Endothelial cell of umbilical vein (primary cell): ENCODE data around the gene DOCK4. TPM values are rescaled to one million over a fixed set of nuclear protein-coding genes. Genes with fewer than 3 reads are reported as not detected.

ENCODE experiments used
- BruUV-seq: library from RNA; stranded (reverse); fragments of 400-500 nt; replicated peaks from 2 replicates; lab custom pipeline; 2021; lab: Mats Ljungman, UMichigan
- CTCF ChIA-PET: fragments of 300-600, 350-600 bp; sonication (Branson Sonifier 250); formaldehyde crosslinking; loops from one replicate; lab custom pipeline; 2021; ENCODE audit warnings: antibody characterized with exemption, inconsistent platforms; lab: Charles Lee
- POLR2A ChIA-PET: fragments of 300-600, 350-600 bp; sonication (Branson Sonifier 250); formaldehyde crosslinking; loops from one replicate; lab custom pipeline; 2021; ENCODE audit warnings: antibody characterized with exemption, inconsistent platforms; lab: Charles Lee
- DNase-seq: peaks from one replicate; pipeline ENCODE4 v3.0.0-alpha.2; 2011; ENCODE audit warnings: low read depth, low spot score
- FAIRE-seq: peaks from 2 replicates; lab custom pipeline; 2011; peaks lifted over from hg19 to GRCh38; lab: Jason Lieb, UNC
- H2AFZ ChIP-seq: 2 replicates; pipeline ENCODE4 v1.6.0; 2012; ENCODE audit warnings: low read depth, low read length, control low read depth, inconsistent platforms
- H3K27ac ChIP-seq: 2 replicates; pipeline ENCODE4 v1.5.1; 2011; ENCODE audit warnings: low read depth, mild to moderate bottlenecking, control low read depth, low read length, moderate library complexity; ENCODE audit not compliant: insufficient read depth
- H3K27me3 ChIP-seq, 2 experiments: 2 replicates each; pipeline versions ENCODE4 v1.6.0 to v1.6.1; 2011; ENCODE audit warnings: low read length in 2 of 2, mixed read lengths in 1 of 2; ENCODE audit not compliant: control insufficient read depth in 2 of 2, insufficient read depth in 2 of 2
- H3K36me3 ChIP-seq, 2 experiments: 2 replicates in 1 of 2; 3 replicates in 1 of 2; pipeline ENCODE4 v1.5.1; 2011; ENCODE audit warnings: low read length in 2 of 2, mild to moderate bottlenecking in 1 of 2, moderate library complexity in 1 of 2; ENCODE audit not compliant: control insufficient read depth in 2 of 2, insufficient read depth in 2 of 2; ENCODE audit errors: extremely low read depth in 1 of 2
- H3K4me1 ChIP-seq: 3 replicates; pipeline ENCODE4 v1.5.1; 2011; ENCODE audit warnings: mild to moderate bottlenecking, low read length; ENCODE audit not compliant: control insufficient read depth, insufficient read depth; ENCODE audit errors: extremely low read depth
- H3K4me2 ChIP-seq: 2 replicates; pipeline ENCODE4 v1.6.1; 2011; ENCODE audit warnings: low read length, control low read depth, mixed read lengths; ENCODE audit not compliant: insufficient read depth
- H3K4me3 ChIP-seq, 3 experiments: fragments of 200-600 bp in 1 of 3; sonication (generic), shearing (Covaris generic) in 1 of 3; replicated peaks in 1 of 3; 2 replicates each; pipeline ENCODE4 v1.5.1; 2011 to 2016; ENCODE audit warnings: control low read depth in 3 of 3, low read length in 3 of 3, mild to moderate bottlenecking in 2 of 3, inconsistent platforms in 1 of 3, low read depth in 1 of 3, moderate library complexity in 1 of 3; ENCODE audit not compliant: insufficient read depth in 1 of 3
- H3K79me2 ChIP-seq: 2 replicates; pipeline ENCODE4 v1.6.0; 2012; ENCODE audit warnings: low read length, inconsistent platforms; ENCODE audit not compliant: control insufficient read depth, insufficient read depth
- H3K9ac ChIP-seq: replicated peaks from 2 replicates; pipeline ENCODE3; 2011; ENCODE audit warnings: low read length, control low read depth; ENCODE audit not compliant: insufficient read depth; ENCODE audit errors: extremely low read depth
- H3K9me1 ChIP-seq: replicated peaks from 3 replicates; pipeline ENCODE4 v1.6.0; 2011; ENCODE audit warnings: mild to moderate bottlenecking, low read length; ENCODE audit not compliant: control insufficient read depth, insufficient read depth; ENCODE audit errors: extremely low read depth
- H3K9me3 ChIP-seq: replicated peaks from 2 replicates; pipeline ENCODE4 v1.5.1; 2012; ENCODE audit warnings: low read length, inconsistent platforms; ENCODE audit not compliant: control insufficient read depth, insufficient read depth
- H4K20me1 ChIP-seq: replicated peaks from 2 replicates; pipeline ENCODE3; 2011; ENCODE audit warnings: mild to moderate bottlenecking, low read length; ENCODE audit not compliant: control insufficient read depth, insufficient read depth; ENCODE audit errors: extremely low read depth
- CTCF ChIP-seq, 2 donors: IDR thresholded peaks; 1 replicate in 1 of 2; 2 replicates in 1 of 2; pipeline ENCODE4 v1.5.1; 2011; ENCODE audit warnings: low read length in 2 of 2, mild to moderate bottlenecking in 2 of 2, moderate library complexity in 2 of 2, control low read depth in 1 of 2, inconsistent platforms in 1 of 2, low read depth in 1 of 2; ENCODE audit not compliant: insufficient read depth in 1 of 2; ENCODE audit errors: extremely low read depth in 1 of 2
- EZH2 ChIP-seq: IDR thresholded peaks from 2 replicates; pipeline ENCODE4 v1.6.1; 2012; ENCODE audit warnings: borderline replicate concordance, low read depth, mild to moderate bottlenecking, moderate library complexity, low read length, inconsistent platforms; ENCODE audit not compliant: severe bottlenecking
- FOS ChIP-seq: IDR thresholded peaks from 2 replicates; pipeline ENCODE4 v1.6.1; 2011; ENCODE audit warnings: mild to moderate bottlenecking, low read length, moderate library complexity, borderline replicate concordance; ENCODE audit not compliant: insufficient read depth
- GATA2 ChIP-seq: IDR thresholded peaks from 2 replicates; pipeline ENCODE4 v1.7.0; 2011; ENCODE audit warnings: low read depth, mild to moderate bottlenecking, moderate library complexity, mixed read lengths, low read length; ENCODE audit not compliant: insufficient read length, insufficient read depth
- JUN ChIP-seq: IDR thresholded peaks from 2 replicates; pipeline ENCODE4 v1.6.1; 2011; ENCODE audit warnings: borderline replicate concordance, low read depth; ENCODE audit not compliant: insufficient read length, insufficient read depth
- MYC ChIP-seq: IDR thresholded peaks from one replicate; pipeline ENCODE4 v1.6.1; 2011; ENCODE audit warnings: mild to moderate bottlenecking, low read depth, low read length
- POLR2A ChIP-seq: IDR thresholded peaks from 2 replicates; pipeline ENCODE4 v1.6.1; 2012; ENCODE audit warnings: low read depth, mild to moderate bottlenecking, control low read depth, low read length
- POLR2AphosphoS5 ChIP-seq: IDR thresholded peaks from 2 replicates; pipeline ENCODE4 v1.6.1; 2012; ENCODE audit warnings: low read depth, mild to moderate bottlenecking, control low read depth, low read length, moderate library complexity; ENCODE audit not compliant: insufficient read depth
- dilution Hi-C: fragments of 300-500 bp; cut with MboI; formaldehyde crosslinking; loops from one replicate; pipeline ENCODE4 v1.15.0; 2019; ENCODE audit warnings: low sequenced_read_pairs; ENCODE audit not compliant: extremely low pct_ligation_motif_present
- intact Hi-C: fragments of 100-400 bp; cut with micrococcal nuclease; formaldehyde crosslinking; loops from one replicate; pipeline ENCODE4 v1.10.0; 2022
- polyA plus RNA-seq, 4 experiments: library from polyadenylated mRNA; depleted of rRNA in 3 of 4; stranded (reverse) in 3 of 4; unstranded in 1 of 4; fragments of >200 nt; gene quantifications; 2 replicates each; pipeline versions ENCODE4 v1.2.1 to v1.2.3, GENCODE V29; 2011 to 2012; ENCODE audit warnings: missing spikeins in 1 of 4
- total RNA-seq: library from RNA; stranded (reverse); gene quantifications from 2 replicates; pipeline ENCODE4 v1.2.3, GENCODE V29; 2021
- TF ChIP-seq, protein P1 (sequence below): IDR thresholded peaks from 2 replicates; pipeline ENCODE4 v1.6.1; 2011; ENCODE audit not compliant: insufficient read depth, insufficient read length

Gene DOCK4
- total and polyA plus RNA-seq, 2 donors (not counting 3 experiments of a cell fraction or from before 2014, with no cell fraction given), result 47.4 to 164 TPM

GRCh38 chr7:111839261-111839660 lies 366.9 kb downstream of the DOCK4 start:
- intact Hi-C loops (loop anchor here (10.0 kb wide), 1 partner anchor 366 kb away; the partner anchor contains the start of genes DOCK4 and ZNF277), dilution Hi-C loops (no loop called here)
- no peak for TF ChIP-seq POLR2AphosphoS5
- TF ChIP-seq CTCF (IDR thresholded peaks at IDR 0.05; ENCODE audit: extremely low read depth in 1 of 2, insufficient read depth in 1 of 2, low read depth in 1 of 2, low read length in 2 of 2), result no peak
- no peak for TF ChIP-seq EZH2
- no peak for TF ChIP-seq JUN
- no peak for TF ChIP-seq MYC
- TF ChIP-seq, protein P1, sequence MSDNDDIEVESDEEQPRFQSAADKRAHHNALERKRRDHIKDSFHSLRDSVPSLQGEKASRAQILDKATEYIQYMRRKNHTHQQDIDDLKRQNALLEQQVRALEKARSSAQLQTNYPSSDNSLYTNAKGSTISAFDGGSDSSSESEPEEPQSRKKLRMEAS, result no peak
- no peak for TF ChIP-seq GATA2
- TF ChIP-seq FOS, result no peak
- TF ChIP-seq POLR2A, result no peak
- H4K20me1 ChIP-seq, result no peaks in the 10 kb centered on the region
- no peaks in the 10 kb centered on the region for H3K9me3 ChIP-seq
- POLR2A ChIA-PET, result no interaction called here
- no peaks in the 10 kb centered on the region for H3K9me1 ChIP-seq
- H3K4me3 ChIP-seq, result no peak overlapping the region
- CTCF ChIA-PET, result no interaction called here
- no peaks in the 10 kb centered on the region for H3K79me2 ChIP-seq
- no peak overlapping the region for H3K27ac ChIP-seq
- FAIRE-seq, result no peak
- no peak overlapping the region for H3K4me2 ChIP-seq
- no peak overlapping the region for H2AFZ ChIP-seq
- BruUV-seq, result no TSS peak
- no peaks in the 10 kb centered on the region for H3K27me3 ChIP-seq
- no peak for DNase-seq
- H3K36me3 ChIP-seq, result peaks cover 4 to 16% of the 10 kb centered on the region in 2 experiments
- no peak overlapping the region for H3K9ac ChIP-seq
- peaks cover 26% of the 10 kb centered on the region for H3K4me1 ChIP-seq
